ENCODE data around the gene NPAS3. TPM values are rescaled to one million over a fixed set of nuclear protein-coding genes. Genes with fewer than 3 reads are reported as not detected.
A peak's percentile ranks its signal among the peaks of the same experiment; 100 is the strongest.

The NPAS3 gene
- total RNA-seq, 1 experiment from 2014 or later = not detected

DNA sequence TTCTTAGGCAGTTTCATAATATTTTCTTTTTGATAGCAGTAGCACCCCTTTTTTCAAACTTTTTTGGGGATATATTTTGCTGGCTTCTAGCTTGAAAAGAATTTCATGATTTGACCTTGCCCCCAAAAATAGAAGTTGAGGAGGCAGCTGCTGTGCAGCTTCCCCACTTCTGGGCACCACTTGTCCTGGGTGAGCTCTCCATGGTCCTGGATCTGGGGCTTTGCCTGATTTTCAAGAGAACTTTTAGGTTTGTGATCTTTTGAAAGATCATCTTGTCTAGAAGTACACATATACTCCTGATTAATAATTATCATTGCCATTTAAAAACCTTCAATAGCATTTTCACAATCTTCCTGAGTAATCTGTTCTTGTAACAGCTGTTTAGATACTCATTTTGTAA is 271.6 kb downstream of the NPAS3 start:
- Histone ChIP-seq H3K9me2 (ENCODE audit: insufficient read depth) (no peaks in the 10 kb centered on the region), H3K4me1 (ENCODE audit: control insufficient read depth in 1 of 2, insufficient read depth in 2 of 2, low read length in 2 of 2) (no peaks in the 10 kb centered on the region), H4K20me1 (ENCODE audit: insufficient read depth) (no peaks in the 10 kb centered on the region), H3K9ac (ENCODE audit: low read length) (no peak overlapping the region), H3K79me2 (ENCODE audit: insufficient read depth, low read length) (no peaks in the 10 kb centered on the region), H3K36me3 (ENCODE audit: control insufficient read depth in 1 of 2, insufficient read depth in 2 of 2, low read length in 2 of 2) (no peaks in the 10 kb centered on the region), H3K4me2 (ENCODE audit: low read length) (no peak overlapping the region), H3K27me3 (ENCODE audit: insufficient read depth, low read length) (no peaks in the 10 kb centered on the region), H3K4me3 (replicated peaks in 1 of 2; ENCODE audit: low read depth in 1 of 2, low read length in 2 of 2) (no peak overlapping the region), H2AFZ (ENCODE audit: low read depth, low read length, poor library complexity, severe bottlenecking) (no peak overlapping the region), H3K27ac (ENCODE audit: low read depth, low read length) (no peak overlapping the region), H3K9me3 (ENCODE audit: control insufficient read depth in 1 of 2, insufficient read depth in 1 of 2, low read depth in 1 of 2, low read length in 2 of 2) (no peaks in the 10 kb centered on the region)
- DNase-seq (ENCODE audit: low read depth, low spot score) (no peak), ATAC-seq (no peak)
- intact Hi-C loops (cut with micrococcal nuclease) = no loop called here
- TF ChIP-seq EGR1 (IDR thresholded peaks at IDR 0.05; ENCODE audit: low read depth) = no peak
- TF ChIP-seq, protein P1, sequence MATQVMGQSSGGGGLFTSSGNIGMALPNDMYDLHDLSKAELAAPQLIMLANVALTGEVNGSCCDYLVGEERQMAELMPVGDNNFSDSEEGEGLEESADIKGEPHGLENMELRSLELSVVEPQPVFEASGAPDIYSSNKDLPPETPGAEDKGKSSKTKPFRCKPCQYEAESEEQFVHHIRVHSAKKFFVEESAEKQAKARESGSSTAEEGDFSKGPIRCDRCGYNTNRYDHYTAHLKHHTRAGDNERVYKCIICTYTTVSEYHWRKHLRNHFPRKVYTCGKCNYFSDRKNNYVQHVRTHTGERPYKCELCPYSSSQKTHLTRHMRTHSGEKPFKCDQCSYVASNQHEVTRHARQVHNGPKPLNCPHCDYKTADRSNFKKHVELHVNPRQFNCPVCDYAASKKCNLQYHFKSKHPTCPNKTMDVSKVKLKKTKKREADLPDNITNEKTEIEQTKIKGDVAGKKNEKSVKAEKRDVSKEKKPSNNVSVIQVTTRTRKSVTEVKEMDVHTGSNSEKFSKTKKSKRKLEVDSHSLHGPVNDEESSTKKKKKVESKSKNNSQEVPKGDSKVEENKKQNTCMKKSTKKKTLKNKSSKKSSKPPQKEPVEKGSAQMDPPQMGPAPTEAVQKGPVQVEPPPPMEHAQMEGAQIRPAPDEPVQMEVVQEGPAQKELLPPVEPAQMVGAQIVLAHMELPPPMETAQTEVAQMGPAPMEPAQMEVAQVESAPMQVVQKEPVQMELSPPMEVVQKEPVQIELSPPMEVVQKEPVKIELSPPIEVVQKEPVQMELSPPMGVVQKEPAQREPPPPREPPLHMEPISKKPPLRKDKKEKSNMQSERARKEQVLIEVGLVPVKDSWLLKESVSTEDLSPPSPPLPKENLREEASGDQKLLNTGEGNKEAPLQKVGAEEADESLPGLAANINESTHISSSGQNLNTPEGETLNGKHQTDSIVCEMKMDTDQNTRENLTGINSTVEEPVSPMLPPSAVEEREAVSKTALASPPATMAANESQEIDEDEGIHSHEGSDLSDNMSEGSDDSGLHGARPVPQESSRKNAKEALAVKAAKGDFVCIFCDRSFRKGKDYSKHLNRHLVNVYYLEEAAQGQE (IDR thresholded peaks at IDR 0.05; ENCODE audit: low read depth) = peak; percentile 43
- no peak for TF ChIP-seq POLR2A (IDR thresholded peaks at IDR 0.05; ENCODE audit: borderline replicate concordance, extremely low read depth, insufficient read depth, insufficient read length)
- TF ChIP-seq JUND (IDR thresholded peaks at IDR 0.05) = no peak
- ChIA-PET POLR2A (no interaction called here), RAD21 (ENCODE audit: low non-redundant PET in 1 of 2, low total read pairs in 2 of 2, uncharacterized antibody in 2 of 2, unreplicated experiment in 2 of 2) (no interaction called here), CTCF (no interaction called here)
- BruUV-seq (replicated peaks) = no TSS peak

DNA sequence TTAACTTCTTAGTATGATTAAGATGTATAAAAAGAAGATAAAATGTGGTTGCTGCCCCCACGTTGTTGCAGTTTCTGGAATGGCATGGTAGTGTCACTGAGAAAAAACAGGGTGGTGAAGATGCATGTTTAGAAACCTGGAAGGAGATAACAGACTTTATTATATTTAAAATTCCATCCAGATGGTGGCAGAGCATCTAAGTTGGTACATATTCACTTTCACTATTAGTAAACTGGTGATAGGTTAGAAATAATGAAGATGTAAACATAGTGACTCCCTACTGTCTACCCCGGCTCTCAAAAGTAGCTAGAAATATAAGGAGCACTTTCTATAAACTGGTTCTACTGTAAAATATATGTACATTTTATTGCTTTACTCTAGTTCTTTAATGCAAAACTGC is 279.3 kb downstream of the NPAS3 start:
- Histone ChIP-seq H3K4me3 (replicated peaks in 1 of 2; ENCODE audit: low read depth in 1 of 2, low read length in 2 of 2) (no peak overlapping the region), H3K36me3 (ENCODE audit: control insufficient read depth in 1 of 2, insufficient read depth in 2 of 2, low read length in 2 of 2) (no peaks in the 10 kb centered on the region), H3K9me3 (ENCODE audit: control insufficient read depth in 1 of 2, insufficient read depth in 1 of 2, low read depth in 1 of 2, low read length in 2 of 2) (peaks cover 0 to 4% of the 10 kb centered on the region in 2 experiments; a peak in 1 of 4 replicates), H2AFZ (ENCODE audit: low read depth, low read length, poor library complexity, severe bottlenecking) (no peak overlapping the region), H3K9me2 (ENCODE audit: insufficient read depth) (no peaks in the 10 kb centered on the region), H4K20me1 (ENCODE audit: insufficient read depth) (no peaks in the 10 kb centered on the region), H3K27me3 (ENCODE audit: insufficient read depth, low read length) (no peaks in the 10 kb centered on the region), H3K4me2 (ENCODE audit: low read length) (no peak overlapping the region), H3K9ac (ENCODE audit: low read length) (no peak overlapping the region), H3K79me2 (ENCODE audit: insufficient read depth, low read length) (no peaks in the 10 kb centered on the region), H3K4me1 (ENCODE audit: control insufficient read depth in 1 of 2, insufficient read depth in 2 of 2, low read length in 2 of 2) (no peaks in the 10 kb centered on the region), H3K27ac (ENCODE audit: low read depth, low read length) (no peak overlapping the region)
- no TSS peak for BruUV-seq (replicated peaks)
- ChIA-PET CTCF (no interaction called here), RAD21 (ENCODE audit: low non-redundant PET in 1 of 2, low total read pairs in 2 of 2, uncharacterized antibody in 2 of 2, unreplicated experiment in 2 of 2) (no interaction called here), POLR2A (no interaction called here)
- TF ChIP-seq ELF1 (IDR thresholded peaks at IDR 0.05; ENCODE audit: borderline replicate concordance, low read depth) (no peak), POLR2A (IDR thresholded peaks at IDR 0.05; ENCODE audit: borderline replicate concordance, extremely low read depth, insufficient read depth, insufficient read length) (no peak), YY1 (IDR thresholded peaks at IDR 0.05; ENCODE audit: extremely low read depth, insufficient replicate concordance, low read depth, low read length) (no peak), SP1 (IDR thresholded peaks at IDR 0.05; ENCODE audit: low read depth) (no peak), POLR2AphosphoS5 (IDR thresholded peaks at IDR 0.05; ENCODE audit: low read depth, low read length) (no peak), EZH2 (IDR thresholded peaks at IDR 0.05) (no peak), SRF (IDR thresholded peaks at IDR 0.05; ENCODE audit: low read depth) (no peak), CBX3 (IDR thresholded peaks at IDR 0.05; ENCODE audit: low read depth) (no peak), EGR1 (IDR thresholded peaks at IDR 0.05; ENCODE audit: low read depth) (no peak), TCF7L2 (IDR thresholded peaks at IDR 0.05; ENCODE audit: borderline replicate concordance, extremely low read depth, insufficient read depth, insufficient read length) (no peak)
- TF ChIP-seq, protein P2, sequence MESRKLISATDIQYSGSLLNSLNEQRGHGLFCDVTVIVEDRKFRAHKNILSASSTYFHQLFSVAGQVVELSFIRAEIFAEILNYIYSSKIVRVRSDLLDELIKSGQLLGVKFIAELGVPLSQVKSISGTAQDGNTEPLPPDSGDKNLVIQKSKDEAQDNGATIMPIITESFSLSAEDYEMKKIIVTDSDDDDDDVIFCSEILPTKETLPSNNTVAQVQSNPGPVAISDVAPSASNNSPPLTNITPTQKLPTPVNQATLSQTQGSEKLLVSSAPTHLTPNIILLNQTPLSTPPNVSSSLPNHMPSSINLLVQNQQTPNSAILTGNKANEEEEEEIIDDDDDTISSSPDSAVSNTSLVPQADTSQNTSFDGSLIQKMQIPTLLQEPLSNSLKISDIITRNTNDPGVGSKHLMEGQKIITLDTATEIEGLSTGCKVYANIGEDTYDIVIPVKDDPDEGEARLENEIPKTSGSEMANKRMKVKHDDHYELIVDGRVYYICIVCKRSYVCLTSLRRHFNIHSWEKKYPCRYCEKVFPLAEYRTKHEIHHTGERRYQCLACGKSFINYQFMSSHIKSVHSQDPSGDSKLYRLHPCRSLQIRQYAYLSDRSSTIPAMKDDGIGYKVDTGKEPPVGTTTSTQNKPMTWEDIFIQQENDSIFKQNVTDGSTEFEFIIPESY (IDR thresholded peaks at IDR 0.05; ENCODE audit: extremely low read depth, insufficient replicate concordance, low read length) = no peak
- TF ChIP-seq, protein P3, sequence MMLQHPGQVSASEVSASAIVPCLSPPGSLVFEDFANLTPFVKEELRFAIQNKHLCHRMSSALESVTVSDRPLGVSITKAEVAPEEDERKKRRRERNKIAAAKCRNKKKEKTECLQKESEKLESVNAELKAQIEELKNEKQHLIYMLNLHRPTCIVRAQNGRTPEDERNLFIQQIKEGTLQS (IDR thresholded peaks at IDR 0.05) = no peak
- ATAC-seq = no peak
- intact Hi-C loops (cut with micrococcal nuclease) = no loop called here
- DNase-seq (ENCODE audit: low read depth, low spot score) = no peak
